Iris pigment epithelial cell (primary cell): Measurements from ENCODE around the gene PKMYT1.
A peak's percentile ranks its signal among the peaks of the same experiment; 100 is the strongest.
"Not testable (repeated sequence)": the region's sequence is repeated elsewhere in the genome, so short reads cannot be mapped to it uniquely, and the experiment has no call there.

Experiments used
- DNase-seq: peaks from one replicate; pipeline ENCODE4 v3.0.0-alpha.2; 2011; ENCODE audit warnings: low read depth

PKMYT1 gene

GRCh38 chr16:2933701-2934100 is 46.5 kb downstream of the PKMYT1 start:
- DNase-seq = no peak

- DNase-seq = no peak
Measured at GRCh38 chr16:2933136-2933535, 47.1 kb downstream of the PKMYT1 start.

- DNase-seq = not testable (repeated sequence)
Measured at GRCh38 chr16:2931231-2931914, 48.9 kb downstream of the PKMYT1 start.

- DNase-seq = no peak
Measured at GRCh38 chr16:2930236-2930635, 50.0 kb downstream of the PKMYT1 start.

- DNase-seq = no peak
Measured at GRCh38 chr16:2929693-2930092, 50.6 kb downstream of the PKMYT1 start.

GRCh38 chr16:2928796-2929195 is 51.5 kb downstream of the PKMYT1 start:
- no peak for DNase-seq

- not testable (repeated sequence) for DNase-seq
Measured at GRCh38 chr16:2928151-2928550, 52.1 kb downstream of the PKMYT1 start.

GRCh38 chr16:2927010-2927646 is 53.1 kb downstream of the PKMYT1 start:
- peak; percentile 81 for DNase-seq

- no peak for DNase-seq
Measured at GRCh38 chr16:2926650-2926999, 53.6 kb downstream of the PKMYT1 start.

GRCh38 chr16:2925951-2926649 is 54.1 kb downstream of the PKMYT1 start:
- DNase-seq = no peak

- no peak for DNase-seq
Measured at GRCh38 chr16:2924901-2925755, 55.1 kb downstream of the PKMYT1 start.

- no peak for DNase-seq
Measured at GRCh38 chr16:2923481-2923880, 56.8 kb downstream of the PKMYT1 start.
